NCI-H1436 (cell line): Measurements from ENCODE around the gene VIL1.

Experiments used
- DNase-seq: peaks from one replicate; lab custom pipeline; 2025; lab: John Stamatoyannopoulos, UW

VIL1 gene

DNA sequence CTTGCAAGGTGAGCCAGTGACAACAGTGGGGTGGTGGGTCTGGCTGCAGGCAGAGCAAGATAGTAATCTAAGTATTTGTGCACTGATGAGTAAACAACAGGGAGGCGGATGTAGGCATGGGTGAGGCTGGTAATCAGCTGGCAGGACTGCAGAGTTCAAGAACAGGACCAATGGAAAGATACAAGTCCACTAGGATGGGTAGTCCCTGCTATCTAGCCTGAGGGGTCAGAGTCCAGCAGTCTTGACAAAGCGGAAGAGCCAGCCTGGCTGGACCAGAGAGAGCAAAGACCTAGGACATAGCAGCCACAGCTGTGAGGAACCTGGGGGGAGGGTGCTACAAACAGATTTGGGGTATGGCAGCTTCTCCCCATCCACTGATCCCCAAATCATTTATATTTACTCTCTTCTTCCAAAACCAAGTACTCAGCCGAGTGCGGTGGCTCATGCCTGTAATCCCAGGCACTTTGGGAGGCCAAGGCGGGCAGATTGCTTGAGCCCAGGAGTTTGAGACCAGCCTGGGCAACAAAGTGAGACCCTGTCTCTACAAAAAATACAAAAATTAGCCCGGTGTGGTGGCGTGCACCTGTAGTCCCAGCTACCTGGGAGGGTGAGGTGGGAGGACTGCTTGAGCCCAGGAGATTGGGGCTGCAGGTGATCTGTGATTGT is 25.9 kb downstream of the VIL1 start:
- no peak for DNase-seq

DNA sequence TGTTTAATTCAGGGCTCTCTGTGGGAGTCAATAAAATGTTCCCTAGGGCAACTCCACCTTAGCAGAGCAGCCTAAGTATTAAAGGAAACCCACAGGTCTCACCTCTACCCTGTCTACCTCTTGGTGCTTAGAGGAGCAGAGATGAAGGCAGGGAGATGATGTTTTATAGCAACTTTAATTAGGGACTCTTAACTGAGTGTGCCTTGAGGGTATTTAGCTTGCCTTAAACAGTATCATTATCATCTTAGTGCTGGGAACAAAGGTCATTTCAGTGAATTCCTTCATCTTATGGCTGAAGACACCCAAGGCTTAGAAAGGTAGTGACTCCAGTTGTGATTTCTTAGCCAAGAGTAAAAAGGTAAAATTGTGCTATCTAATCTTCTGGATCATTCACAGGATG is 26.7 kb downstream of the VIL1 start:
- no peak for DNase-seq

- DNase-seq: no peak
Measured at GRCh38 chr2:218446547-218446946, 27.6 kb downstream of the VIL1 start.

DNA sequence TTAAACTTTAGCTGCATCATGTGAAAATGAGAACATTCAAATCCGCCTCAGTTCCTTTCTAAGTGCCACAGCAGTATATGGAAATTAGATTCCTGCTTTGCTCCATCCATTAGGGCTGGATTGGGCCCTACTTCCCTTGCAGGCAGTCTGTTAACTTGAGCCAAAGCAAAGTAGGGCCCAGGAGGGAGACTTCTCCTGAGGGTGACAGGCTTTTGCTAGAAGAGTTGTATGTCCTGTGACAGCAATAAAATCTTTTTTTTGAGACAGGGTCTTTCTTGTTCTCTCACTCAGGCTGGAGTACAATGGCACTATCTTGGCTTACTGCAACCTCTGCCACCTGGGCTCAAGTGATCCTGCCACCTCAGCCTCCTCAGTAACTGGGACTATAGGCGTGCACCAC is 28.1 kb downstream of the VIL1 start:
- no peak for DNase-seq

DNA sequence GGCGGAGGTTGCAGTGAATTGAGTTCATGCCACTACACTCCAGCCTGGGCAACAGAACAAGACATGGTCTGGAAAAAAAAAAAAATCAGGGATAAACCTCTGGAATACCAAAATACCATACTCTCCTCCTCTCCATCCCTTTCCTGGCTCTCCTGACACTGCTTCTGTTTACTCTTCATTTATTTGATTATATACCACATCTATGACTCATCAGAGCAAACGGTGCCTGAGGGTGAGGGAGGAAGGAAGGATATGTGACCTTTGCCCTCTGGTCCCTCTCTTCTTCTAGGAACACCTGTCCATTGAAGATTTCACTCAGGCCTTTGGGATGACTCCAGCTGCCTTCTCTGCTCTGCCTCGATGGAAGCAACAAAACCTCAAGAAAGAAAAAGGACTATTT is 30.0 kb downstream of the VIL1 start:
- DNase-seq: no peak

DNA sequence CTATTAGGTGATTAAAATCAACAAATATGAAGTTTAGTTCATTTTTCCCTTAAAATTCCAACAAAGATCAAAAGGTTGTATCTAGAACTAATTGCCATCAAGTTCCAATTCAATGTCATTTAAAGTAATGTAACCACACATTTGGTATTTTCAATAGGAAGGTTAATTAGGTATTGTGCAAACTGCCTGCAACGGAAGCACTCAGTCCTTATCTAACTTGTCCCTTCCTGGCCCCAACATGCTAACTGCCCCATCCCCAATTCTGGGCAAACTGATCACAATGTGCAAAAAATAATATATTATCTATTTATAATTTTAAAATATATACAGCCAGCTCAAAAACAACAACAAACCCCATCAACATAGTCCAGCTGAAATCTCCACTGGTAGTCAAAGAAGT is 33.2 kb downstream of the VIL1 start:
- DNase-seq: no peak

- no peak for DNase-seq
Measured at GRCh38 chr2:218456849-218457248, 37.9 kb downstream of the VIL1 start.

DNA sequence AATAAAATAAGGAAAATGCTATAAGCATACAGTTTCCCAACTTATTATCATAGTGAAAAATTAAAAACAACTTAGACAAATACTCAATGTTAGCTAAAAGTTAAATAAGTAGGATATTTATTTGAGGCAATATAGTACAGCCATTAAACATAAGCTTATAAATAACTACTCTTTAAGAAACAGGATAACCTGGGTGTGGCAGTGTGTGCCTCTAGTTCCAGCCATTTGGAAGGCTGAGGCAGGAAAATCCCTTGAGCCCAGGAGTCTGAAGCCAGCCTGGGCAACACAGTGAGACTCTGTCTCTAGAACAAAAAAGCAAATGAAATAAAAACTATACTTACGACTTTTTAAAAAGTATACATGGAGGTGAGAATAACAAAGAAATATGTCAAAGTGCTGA is 39.7 kb downstream of the VIL1 start:
- DNase-seq: no peak

GRCh38 chr2:218465987-218466633 is 47.2 kb downstream of the VIL1 start:
- no peak for DNase-seq

DNA sequence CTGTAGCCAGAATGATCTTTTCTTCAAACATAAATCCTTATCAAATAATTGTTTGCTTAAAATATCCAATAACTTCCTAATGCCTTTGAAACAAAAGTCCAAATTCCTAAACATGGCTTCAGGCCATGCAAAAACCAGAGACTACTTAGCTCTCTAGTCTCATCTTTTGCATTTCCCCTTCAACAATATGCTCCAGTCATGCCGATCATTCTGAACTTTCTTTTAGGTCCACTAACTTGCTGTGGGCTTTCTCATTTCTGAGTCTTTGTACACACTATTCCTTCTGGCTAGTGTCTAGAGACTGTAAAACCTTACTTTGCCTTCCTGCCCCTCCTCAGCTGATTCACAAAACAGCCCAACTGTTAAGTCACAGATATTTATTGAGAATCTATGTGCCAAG is 51.5 kb downstream of the VIL1 start:
- DNase-seq: no peak

GRCh38 chr2:218471036-218471435 is 52.1 kb downstream of the VIL1 start:
- DNase-seq: no peak

GRCh38 chr2:218471982-218472381 is 53.1 kb downstream of the VIL1 start:
- no peak for DNase-seq

DNA sequence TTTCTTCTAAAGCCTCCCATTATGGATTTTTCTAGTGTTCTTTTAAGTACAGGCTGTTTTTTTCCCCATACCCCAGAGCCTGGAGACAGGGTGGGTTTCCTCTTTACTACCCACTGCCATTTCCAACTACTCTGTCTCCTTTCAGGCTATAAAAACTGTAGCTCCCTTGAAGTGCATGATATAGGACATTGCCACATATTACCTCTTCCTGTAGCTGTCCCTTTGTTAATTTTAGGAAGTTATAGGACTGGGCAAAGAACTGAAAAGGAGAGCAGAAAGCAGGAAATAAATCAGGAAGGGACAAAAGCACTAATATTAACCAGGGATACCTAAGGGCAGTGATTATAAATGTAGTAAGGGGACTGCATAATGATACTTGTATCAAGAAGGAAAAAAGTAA is 54.1 kb downstream of the VIL1 start:
- DNase-seq: no peak

- no peak for DNase-seq
Measured at GRCh38 chr2:218474527-218474926, 55.6 kb downstream of the VIL1 start.

GRCh38 chr2:218476676-218477075 is 57.8 kb downstream of the VIL1 start:
- DNase-seq: no peak

GRCh38 chr2:218477247-218477646 is 58.3 kb downstream of the VIL1 start:
- no peak for DNase-seq

GRCh38 chr2:218478544-218478943 is 59.6 kb downstream of the VIL1 start:
- no peak for DNase-seq

DNA sequence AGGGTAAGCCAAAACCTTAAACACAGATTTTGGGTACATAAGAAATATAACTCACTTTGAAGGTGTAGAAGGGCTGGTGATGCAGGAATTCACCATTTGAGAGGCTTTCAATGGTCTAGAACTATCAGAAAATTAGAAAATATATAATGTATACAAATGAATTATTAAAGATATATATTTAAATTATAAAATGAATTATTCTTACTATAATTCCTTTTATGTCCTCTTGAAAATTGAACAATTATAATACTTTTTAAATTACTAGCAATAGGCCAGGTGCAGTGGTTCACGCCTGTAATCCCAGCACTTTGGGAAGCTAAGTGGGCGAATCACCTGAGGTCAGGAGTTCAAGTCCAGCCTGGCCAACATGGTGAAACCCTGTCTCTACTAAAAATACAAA is 60.7 kb downstream of the VIL1 start:
- no peak for DNase-seq

- no peak for DNase-seq
Measured at GRCh38 chr2:218482651-218483050, 63.7 kb downstream of the VIL1 start.

GRCh38 chr2:218485986-218486667 is 67.2 kb downstream of the VIL1 start:
- no peak for DNase-seq

GRCh38 chr2:218500501-218501060 is 81.7 kb downstream of the VIL1 start:
- no peak for DNase-seq

DNA sequence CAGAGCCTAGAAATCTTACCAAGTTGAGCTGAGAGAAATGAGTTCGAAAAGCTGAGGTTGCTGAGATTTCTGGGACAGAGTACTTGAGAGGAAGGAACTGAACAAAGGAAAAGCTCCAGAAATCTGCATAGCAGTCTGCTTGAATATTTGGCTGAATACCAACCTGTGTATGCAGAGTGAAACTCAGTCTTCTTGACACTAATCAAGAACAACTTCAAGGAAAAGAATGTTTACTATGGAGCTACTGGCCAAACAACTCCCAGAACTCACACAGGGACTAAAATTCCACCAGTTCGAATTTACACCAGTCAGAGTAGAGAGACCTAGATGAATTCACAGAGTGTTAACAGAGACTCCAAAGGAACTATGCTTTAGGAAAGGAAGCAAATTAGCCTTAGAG is 82.7 kb downstream of the VIL1 start:
- DNase-seq: no peak
